ENCODE results near the gene AMOT.

GRCh38 chrX:112867570-112867969, 26.9 kb upstream of the AMOT start:
- TF ChIP-seq CTCF (IDR thresholded peaks at IDR 0.05) = no peak
- TF ChIP-seq EP300 (IDR thresholded peaks at IDR 0.05) = no peak
- no peak for TF ChIP-seq POLR2A (IDR thresholded peaks at IDR 0.05)

Data from suprapubic skin (tissue), 3 donors.